GM21360 (cell line): Measurements from ENCODE around the gene TREH.
"Not testable (repeated sequence)": the region's sequence is repeated elsewhere in the genome, so short reads cannot be mapped to it uniquely, and the experiment has no call there.

Experiments
- ATAC-seq: cut with Tn5 transposase; IDR thresholded peaks from one replicate; pipeline ENCODE4 v1.9.1; 2021; ENCODE audit warnings: mild to moderate bottlenecking, moderate library complexity; ENCODE audit not compliant: unreplicated experiment

TREH gene

GRCh38 chr11:118697346-118697745 is 17.9 kb upstream of the TREH start:
- ATAC-seq, result no peak

GRCh38 chr11:118696673-118697226 is 17.3 kb upstream of the TREH start:
- no peak for ATAC-seq

- no peak for ATAC-seq
These were observed 15.3 kb upstream of the TREH start for GRCh38 chr11:118694771-118695170.

GRCh38 chr11:118694185-118694584 is 14.7 kb upstream of the TREH start:
- no peak for ATAC-seq

GRCh38 chr11:118691926-118692830 is 12.7 kb upstream of the TREH start:
- no peak for ATAC-seq

GRCh38 chr11:118690553-118691304 is 11.3 kb upstream of the TREH start:
- no peak for ATAC-seq

GRCh38 chr11:118689852-118690552 is 10.6 kb upstream of the TREH start:
- peak; percentile 80 for ATAC-seq

GRCh38 chr11:118689503-118689851 is 10.0 kb upstream of the TREH start:
- ATAC-seq, result no peak

- ATAC-seq, result no peak
These were observed 9.5 kb upstream of the TREH start for GRCh38 chr11:118688851-118689502.

GRCh38 chr11:118688339-118688738 is 8.9 kb upstream of the TREH start:
- ATAC-seq, result not testable (repeated sequence)

- ATAC-seq, result no peak
These were observed 8.5 kb upstream of the TREH start for GRCh38 chr11:118687906-118688305.

- ATAC-seq, result no peak
These were observed 4.7 kb upstream of the TREH start for GRCh38 chr11:118684187-118684586.

- not testable (repeated sequence) for ATAC-seq
These were observed 3.5 kb upstream of the TREH start for GRCh38 chr11:118682939-118683338.

GRCh38 chr11:118682372-118682771 is 2.9 kb upstream of the TREH start:
- ATAC-seq, result no peak

- not testable (repeated sequence) for ATAC-seq
These were observed 542 bp downstream of the TREH start for GRCh38 chr11:118678908-118679307.

GRCh38 chr11:118677977-118678376 is 1.5 kb downstream of the TREH start:
- no peak for ATAC-seq

GRCh38 chr11:118674082-118674435 is 5.4 kb downstream of the TREH start:
- ATAC-seq, result no peak

- ATAC-seq, result no peak
These were observed 5.9 kb downstream of the TREH start for GRCh38 chr11:118673361-118674081.

- ATAC-seq, result no peak
These were observed 6.6 kb downstream of the TREH start for GRCh38 chr11:118672846-118673245.

GRCh38 chr11:118671254-118671653 is 8.2 kb downstream of the TREH start:
- no peak for ATAC-seq
